ENCODE results near the gene RASA2.

DNA sequence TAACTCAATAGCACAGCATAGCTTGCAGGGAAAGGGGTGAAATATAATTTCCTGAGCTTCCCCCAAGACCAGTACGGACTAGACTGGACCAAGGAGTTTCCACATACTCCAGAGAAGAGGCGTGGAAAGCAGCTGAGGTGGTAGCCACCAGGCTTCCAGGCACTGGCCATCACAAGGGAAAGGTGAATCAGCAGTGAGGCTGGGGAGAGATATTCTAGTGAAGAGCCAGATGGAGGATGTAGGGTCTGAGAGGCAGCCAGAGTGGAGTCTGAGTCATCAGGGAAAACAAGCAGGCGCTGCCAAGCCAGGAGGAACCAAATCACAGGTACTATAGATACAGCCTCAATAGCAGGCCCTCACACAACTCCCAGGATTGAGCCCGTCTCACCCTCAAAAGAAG, 9.6 kb upstream of the RASA2 start:
- TF ChIP-seq, protein P1, sequence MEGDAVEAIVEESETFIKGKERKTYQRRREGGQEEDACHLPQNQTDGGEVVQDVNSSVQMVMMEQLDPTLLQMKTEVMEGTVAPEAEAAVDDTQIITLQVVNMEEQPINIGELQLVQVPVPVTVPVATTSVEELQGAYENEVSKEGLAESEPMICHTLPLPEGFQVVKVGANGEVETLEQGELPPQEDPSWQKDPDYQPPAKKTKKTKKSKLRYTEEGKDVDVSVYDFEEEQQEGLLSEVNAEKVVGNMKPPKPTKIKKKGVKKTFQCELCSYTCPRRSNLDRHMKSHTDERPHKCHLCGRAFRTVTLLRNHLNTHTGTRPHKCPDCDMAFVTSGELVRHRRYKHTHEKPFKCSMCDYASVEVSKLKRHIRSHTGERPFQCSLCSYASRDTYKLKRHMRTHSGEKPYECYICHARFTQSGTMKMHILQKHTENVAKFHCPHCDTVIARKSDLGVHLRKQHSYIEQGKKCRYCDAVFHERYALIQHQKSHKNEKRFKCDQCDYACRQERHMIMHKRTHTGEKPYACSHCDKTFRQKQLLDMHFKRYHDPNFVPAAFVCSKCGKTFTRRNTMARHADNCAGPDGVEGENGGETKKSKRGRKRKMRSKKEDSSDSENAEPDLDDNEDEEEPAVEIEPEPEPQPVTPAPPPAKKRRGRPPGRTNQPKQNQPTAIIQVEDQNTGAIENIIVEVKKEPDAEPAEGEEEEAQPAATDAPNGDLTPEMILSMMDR (IDR thresholded peaks at IDR 0.05; ENCODE audit: low read depth, low read length, missing input control), result no peak
- TF ChIP-seq RXRA (IDR thresholded peaks at IDR 0.05), result no peak
